GM19239 (cell line): ENCODE data around the gene RHOJ.
"Not testable (repeated sequence)": the region's sequence is repeated elsewhere in the genome, so short reads cannot be mapped to it uniquely, and the experiment has no call there.

Experiments used
- DNase-seq: peaks from one replicate; pipeline ENCODE4 v3.0.0; 2011; ENCODE audit warnings: low spot score; ENCODE audit not compliant: insufficient read length
- FAIRE-seq: peaks from 2 replicates; lab custom pipeline; 2011; peaks lifted over from hg19 to GRCh38; lab: Jason Lieb, UNC

RHOJ gene

DNA sequence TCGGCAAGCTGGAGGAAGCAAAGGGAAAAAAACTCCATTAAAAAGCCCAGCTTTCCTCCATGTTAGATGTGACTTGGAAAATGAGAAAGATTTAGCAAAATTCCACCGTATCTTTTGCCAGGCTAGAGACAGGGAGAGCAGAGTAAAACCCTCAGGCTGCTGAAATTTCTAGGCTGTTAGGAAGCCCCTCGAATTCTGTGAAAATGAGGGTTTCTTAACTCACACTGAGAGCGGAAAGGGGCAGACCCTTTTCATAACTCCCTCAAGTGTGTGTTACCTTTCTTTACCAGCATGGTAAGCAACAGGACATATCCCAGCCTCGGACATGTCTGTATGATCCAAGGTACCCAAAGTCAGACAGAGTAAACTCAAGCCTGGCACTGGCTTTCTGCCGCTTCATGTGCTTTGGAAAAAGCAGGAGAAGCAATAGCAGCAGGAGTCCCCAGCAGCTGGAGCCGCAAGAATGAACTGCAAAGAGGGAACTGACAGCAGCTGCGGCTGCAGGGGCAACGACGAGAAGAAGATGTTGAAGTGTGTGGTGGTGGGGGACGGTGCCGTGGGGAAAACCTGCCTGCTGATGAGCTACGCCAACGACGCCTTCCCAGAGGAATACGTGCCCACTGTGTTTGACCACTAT, at the start of gene RHOJ:
RHOJ (plus strand) TSS at position 37 of the 637 bp plus-strand sequence; CDS start at position 464, 427 bp downstream.
- DNase-seq (no peak), FAIRE-seq (no peak)

DNA sequence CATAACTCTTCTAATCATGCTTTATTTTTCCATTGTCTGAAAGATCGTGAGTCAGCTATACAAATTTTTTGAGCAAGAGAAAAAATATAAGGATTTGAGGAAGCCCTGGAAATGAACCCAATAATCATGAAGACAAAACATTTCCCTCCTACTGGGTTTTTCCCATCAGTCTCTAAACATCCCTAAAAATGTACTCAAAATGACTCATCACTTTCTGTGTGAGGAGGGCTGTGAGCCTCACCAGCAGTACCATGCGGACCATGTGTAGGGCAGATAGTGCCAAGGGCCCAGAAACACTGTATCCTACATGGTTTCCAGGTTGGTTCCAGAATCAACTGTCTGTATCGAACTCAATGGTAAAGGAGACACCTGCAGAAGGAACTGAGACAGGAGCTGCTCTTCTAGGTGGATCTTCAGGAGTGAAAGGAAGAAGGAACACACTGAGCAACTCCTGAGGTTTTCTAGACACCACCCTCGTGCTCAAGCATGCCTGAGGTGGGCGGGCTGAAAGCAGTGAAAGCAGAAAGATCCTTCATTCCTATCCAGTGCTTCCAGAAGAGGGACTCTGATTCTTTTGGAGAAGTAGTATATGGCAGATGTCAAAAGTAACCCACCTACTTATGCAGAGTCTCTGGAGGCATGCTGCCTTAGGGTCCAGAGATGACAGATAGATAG, 48.6 kb upstream of the RHOJ start:
- no peak for FAIRE-seq
- DNase-seq: no peak

DNA sequence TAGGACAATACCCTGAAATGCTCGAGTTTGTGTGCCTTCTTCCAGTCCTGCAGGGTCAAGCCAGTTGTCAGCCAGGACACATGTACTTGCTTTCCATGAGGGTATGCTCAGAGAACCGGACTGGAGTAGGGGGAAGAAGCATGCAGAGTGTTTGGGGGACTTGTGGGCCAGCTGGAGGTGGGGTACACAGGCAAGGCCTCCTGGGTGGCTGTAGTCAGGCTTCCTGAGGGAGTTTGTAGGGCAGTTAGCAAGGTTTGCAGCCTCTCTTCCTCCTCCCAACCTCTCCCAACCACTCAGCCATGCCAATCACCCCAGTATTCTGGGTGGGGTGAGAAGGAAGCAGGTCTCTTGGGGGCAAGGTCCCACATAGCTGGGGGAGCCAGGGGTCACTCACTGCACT, 47.0 kb upstream of the RHOJ start:
- no peak for FAIRE-seq

DNA sequence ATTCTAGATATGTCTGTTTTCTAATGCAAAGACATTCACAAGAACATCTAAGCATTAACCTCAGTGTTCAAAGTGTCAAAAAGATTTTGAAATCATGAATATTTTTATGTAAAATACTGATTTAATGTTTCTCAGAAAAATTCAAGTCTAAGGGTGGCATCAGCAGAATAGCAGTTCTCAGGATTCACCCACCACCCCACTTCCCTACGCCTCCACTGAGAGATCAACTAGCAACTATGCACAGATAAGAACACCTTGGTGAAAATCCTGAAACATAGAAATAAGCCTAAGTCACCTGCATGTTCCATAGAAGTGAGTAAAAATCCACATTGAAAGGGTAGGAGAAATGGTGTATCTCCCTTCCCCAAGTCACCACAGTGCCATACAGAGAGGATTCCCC, 40.9 kb upstream of the RHOJ start:
- DNase-seq: no peak
- no peak for FAIRE-seq

More for the DNA sequence above, 47.0 kb upstream of the RHOJ start:
- DNase-seq: no peak

DNA sequence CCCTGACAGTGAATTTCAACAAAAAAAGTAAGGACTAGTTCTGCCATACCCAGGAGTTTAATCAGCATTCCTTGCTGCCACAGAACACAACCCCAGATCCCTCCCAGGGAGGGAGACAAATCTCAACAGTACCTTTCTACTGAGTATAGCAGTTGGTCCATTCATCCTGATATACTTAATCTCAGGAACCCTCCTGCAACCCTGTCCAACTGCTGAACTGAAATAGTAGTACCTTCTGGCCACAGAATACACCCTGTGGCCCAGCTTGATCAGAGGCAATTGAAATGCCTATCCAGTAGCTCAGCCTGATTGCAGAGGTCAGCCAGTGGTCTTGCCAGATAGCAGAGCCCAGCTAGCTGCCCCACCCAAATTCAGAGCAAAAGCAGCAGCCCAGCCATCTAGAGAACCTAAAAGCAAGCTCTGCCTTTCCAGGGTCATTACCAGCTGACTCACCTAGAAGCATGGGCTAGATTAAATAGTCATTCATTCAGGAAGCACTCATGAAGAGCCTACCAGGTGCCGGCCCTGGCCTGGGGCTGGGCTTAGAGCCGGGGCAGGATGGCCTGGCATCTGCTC, 40.0 kb upstream of the RHOJ start:
- no peak for DNase-seq
- FAIRE-seq: no peak

DNA sequence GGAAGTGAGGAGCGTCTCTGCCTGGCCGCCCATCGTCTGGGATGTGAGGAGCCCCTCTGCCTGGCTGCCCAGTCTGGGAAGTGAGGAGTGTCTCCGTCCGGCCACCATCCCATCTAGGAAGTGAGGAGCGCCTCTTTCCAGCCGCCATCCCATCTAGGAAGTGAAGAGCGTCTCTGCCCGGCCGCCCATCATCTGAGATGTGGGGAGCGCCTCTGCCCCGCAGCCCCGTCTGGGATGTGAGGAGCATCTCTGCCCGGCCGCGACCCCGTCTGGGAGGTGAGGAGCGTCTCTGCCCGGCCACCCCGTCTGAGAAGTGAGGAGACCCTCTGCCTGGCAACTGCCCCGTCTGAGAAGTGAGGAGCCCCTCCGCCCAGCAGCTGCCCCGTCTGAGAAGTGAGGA, 39.0 kb upstream of the RHOJ start:
- not testable (repeated sequence) for FAIRE-seq, DNase-seq

DNA sequence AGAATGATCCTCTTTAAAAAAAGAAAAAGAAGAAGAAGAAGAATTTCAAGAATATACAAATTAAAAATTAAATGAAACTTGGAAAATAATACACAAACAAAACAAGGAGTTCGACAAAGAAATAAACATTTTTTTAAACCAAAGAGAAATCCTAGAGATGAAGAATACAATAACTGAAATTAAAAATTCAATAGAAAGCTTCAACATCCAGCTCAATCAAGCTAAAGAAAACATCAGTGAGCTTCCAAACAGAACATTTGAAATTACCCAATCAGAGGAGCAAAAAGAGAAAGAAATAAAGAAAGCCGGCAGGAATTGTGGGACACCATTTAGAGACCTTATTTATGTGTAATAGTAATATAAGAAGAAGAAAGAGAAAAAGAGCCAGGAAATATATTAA, 37.2 kb upstream of the RHOJ start:
- FAIRE-seq (no peak), DNase-seq (no peak)

DNA sequence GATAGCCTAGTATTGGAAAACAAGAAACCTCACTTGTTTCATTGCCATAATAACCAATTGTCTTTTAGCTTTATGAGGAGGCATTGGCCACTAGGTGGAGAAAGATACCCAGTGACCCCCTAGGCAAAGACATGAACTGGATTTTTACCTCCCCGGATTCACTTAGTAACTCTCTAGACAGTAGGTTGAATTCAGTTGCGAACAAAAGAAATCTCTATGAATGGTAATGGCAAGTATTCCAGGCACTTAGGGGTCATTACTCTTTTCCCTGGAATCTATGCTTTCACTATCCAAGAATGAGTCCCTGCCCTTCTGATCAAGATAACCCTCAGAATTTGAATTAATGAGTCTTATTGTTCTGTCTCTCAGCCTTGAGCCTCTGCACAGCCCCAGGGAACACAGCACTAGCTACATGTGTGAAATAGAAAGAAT, 29.5 kb upstream of the RHOJ start:
- FAIRE-seq (no peak), DNase-seq (no peak)

DNA sequence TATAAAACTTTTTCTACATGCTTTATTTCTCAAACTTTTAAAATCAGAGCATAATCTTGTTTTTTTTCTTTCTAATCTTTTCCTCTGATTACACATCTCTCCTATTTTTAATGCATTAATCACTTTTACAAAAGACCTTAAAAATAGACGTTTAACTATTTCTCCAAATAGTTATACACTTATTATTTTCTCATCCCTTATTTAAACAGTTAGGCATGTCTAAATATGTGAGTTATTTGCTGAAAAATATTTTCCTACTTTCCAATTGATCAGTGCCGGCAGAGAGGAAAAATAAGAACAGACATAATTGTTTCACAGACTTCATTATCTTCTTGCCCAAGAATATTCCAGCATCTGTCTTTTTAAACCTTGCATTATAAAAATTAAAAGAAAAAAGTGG, 28.7 kb upstream of the RHOJ start:
- FAIRE-seq (no peak), DNase-seq (no peak)

DNA sequence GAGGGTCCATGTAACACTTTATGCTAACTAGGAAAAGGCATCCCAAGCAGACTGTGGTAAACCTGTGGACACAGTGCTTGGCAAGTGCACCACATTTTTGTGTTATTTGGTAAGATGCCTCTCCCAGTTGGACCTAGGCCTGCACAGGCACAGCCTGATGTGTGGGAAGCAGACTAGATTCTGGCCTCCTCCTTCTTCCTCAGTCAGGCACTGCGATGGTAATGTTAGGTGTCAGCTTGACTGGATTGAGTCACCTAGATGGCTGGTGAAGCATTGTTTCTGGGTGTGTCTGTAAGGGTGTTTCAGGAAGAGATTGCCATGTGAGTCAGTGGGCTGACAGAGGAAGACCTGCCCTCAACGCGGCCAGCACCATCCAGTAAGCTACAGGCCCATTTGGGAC, 25.3 kb upstream of the RHOJ start:
- DNase-seq (no peak), FAIRE-seq (no peak)

DNA sequence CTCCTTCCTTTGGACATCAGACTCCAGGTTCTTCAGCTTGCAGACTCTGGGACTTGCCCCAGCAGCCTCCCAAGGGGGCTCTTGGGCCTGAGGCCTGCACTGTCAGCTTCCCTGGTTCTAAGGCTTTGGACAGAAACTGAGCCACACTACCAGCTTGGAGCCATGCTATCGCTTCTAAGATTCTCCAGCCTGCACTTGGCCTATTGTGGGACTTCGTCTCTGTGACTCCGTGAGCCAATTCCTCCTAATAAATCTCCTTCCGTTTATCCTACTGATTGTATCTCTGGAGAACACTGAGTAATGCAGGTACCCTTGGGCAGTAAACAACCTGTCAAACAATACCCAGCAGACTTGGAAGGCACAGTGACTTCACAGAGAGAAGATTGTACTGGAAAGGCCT, 24.9 kb upstream of the RHOJ start:
- FAIRE-seq (no peak), DNase-seq (no peak)

DNA sequence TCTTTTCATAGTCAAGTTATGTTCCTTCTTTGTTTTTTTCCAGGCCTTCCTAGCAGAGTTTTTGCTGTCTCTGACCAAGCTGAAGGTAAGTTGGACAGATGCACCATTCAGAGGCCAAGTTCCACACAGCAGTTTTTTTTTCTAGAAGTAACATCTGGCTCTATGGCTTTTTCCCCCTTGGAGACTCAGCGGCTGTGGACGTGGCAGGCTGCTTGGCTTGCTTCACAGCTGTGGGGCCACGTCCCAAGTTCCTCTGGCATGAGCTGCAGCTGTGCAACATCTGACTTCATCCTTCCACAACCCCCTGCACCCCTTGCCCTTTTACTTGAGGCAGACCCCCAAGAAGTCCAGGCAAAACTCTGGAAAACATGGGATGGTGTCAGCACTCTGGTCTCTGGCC, 24.2 kb upstream of the RHOJ start:
- FAIRE-seq (no peak), DNase-seq (no peak)

DNA sequence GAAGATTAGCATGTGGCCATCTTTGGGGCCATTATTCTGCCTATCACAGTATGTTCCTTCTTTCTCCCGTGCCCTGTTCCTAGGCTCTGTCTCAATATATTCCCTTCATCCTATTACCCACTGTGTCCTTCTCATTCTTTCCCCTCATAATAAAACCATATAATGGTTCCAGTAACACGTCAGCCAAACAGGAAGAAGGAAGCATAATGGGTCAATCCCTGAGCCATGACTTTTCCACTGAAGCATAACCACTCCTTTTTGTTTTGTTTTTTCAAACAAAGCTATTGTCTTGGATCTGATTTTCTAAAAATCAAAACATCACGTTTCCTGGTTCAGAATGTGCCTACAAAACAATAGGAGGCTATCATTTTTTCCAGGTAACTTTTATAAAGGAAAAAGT, 21.3 kb upstream of the RHOJ start:
- no peak for DNase-seq
- FAIRE-seq: no peak

DNA sequence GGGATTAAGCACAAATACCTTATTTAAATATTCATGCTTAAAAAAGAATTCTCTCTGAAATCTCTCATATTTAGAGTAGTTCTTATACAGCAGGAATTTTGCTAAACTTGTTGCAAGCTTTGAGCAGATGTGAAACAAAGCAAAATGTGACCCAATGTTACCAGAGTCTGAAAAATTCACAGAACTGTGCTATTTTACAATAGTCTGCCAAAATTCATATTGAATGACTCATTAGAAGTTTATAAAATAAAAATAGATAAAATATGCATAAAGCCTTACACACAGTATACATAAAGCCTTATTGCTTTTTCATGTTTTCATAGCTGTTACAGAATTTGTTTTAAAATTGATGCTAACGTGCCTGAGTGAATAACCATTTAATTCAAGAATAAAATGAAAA, 17.8 kb upstream of the RHOJ start:
- FAIRE-seq (no peak), DNase-seq (no peak)

DNA sequence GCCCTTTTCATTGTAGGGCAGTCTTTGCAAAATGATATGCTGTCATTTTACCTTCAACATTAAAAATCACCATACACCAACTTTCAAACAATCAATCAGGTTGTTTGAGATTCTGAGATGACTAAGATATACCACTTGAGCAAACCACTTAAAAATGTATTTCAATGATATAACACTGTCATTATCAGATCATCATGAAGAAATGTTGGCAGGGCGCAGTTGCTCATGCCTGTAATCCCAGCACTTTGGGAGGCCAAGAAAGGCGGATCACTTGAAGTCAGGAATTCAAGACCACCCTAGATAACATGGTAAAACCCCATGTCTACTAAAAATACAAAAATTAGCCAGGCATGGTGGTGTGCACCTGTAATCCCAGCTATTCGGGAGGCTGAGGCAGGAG, 13.0 kb upstream of the RHOJ start:
- no peak for FAIRE-seq
- DNase-seq: no peak

DNA sequence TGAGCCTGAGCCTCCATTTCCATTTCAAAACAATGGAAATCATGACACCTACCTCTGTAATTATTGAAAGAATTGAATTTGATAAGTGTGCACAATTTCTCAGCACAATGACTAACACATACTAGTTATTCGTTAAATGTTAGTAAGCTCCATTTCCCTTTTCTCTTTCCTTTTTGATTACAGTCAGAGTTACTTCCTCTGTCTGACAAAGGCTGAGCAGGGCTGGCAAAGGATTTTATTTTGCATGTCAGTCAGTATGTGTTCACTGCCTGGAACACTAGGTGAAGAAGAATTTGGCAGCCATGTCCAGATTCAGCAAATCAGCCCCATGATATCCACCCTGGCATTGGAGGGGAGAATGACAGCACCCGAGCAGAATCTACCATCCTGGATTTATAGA, 12.2 kb upstream of the RHOJ start:
- FAIRE-seq (no peak), DNase-seq (no peak)

DNA sequence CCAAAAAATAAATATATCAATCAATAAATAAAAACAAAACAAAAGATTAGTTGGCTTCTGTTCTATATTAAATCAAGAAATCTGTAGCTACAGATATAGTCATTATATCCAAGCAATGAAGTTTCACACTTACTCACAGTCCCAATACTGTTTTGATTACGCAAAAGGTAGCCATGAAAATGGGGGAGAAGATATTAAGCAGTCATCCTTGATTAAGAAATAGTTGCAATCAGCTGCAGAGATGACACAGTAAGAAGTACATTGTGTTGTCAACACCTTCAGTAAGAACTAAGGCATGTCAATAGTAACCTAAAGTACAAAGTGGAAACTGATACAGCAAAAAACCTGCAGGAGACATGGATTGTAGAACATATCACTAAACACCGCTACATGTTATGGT, 11.0 kb upstream of the RHOJ start:
- DNase-seq (no peak), FAIRE-seq (no peak)

DNA sequence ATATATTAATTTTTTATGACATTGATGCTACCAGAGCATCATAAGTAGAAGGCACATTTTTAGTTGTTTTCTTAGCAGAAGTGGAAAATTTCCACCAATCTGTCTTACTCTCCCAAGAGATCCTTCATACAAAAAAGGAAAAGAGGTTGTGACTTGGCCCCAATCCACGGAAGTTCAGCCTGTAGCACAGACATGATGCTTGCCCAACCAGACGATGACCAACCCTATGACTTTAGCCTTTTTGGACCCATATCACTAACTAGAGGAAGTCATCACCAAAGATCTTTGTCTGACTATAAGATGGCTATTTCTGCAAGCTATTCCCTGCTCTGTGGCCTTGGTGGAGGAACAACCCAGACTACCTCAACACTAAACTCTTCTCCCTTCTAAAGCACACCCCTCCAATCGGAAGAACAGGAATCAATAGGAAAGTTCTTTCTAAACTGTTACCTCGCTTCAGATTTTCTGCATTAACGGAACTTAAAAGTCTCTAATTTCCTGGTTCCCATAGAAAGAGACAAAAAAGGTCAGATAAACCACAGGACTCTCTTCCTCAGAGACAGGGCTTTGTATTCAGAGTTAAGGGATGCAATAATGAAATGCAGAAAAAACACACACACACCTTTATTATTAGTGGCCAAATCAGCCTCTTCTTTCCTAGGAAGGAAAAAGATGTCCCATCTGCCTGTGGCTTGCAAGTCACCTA, 4.1 kb upstream of the RHOJ start:
- DNase-seq (no peak), FAIRE-seq (no peak)

DNA sequence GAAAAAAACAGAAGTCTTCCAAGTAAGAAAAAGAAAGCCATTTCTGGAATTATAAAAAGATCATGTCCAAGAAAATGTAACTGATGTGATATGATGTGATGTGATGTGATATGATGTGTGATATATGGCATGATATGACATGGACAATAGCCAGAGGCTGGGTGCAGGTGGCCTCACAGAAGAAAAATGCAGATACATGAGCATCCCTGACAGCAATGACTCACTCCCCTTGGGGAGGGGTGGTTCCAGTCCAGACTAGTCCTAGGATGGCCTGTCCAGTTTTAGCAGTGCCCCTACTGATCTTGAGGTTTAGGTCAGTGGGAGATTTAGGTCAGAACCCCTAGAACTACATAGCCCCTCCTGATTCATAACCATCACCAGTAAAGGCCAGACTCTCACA, 3.5 kb upstream of the RHOJ start:
- DNase-seq (no peak), FAIRE-seq (no peak)

DNA sequence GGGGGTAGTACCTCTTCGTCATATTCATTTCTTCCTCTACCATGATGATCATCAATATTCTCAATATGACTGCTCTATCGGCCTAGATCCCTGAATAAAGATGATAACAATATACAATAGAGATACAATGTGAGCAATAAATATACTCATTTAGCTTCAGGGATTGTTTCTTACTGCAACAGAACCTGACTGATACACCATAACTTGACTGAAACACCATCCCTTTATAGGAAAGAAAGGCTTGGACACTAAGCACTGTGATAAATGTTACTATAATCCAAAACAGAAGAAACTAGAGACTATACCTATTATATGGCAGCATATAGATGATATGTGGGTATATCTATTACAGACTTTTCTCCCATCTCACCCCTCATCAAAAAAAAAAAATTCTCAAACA, 1.2 kb upstream of the RHOJ start:
- DNase-seq (no peak), FAIRE-seq (no peak)
